IPS DF 19.7 (cell line): ENCODE results near the gene RHOT2.

Experiments used
- DNase-seq: peaks from one replicate; pipeline ENCODE4 v3.0.0-alpha.2; 2013; ENCODE audit warnings: low read depth, low spot score

RHOT2 gene

GRCh38 chr16:632486-633335 is 35.2 kb upstream of the RHOT2 start:
- DNase-seq: no peak

- no peak for DNase-seq
These were observed 34.4 kb upstream of the RHOT2 start for GRCh38 chr16:633336-634050.

- no peak for DNase-seq
These were observed 33.8 kb upstream of the RHOT2 start for GRCh38 chr16:634051-634670.

GRCh38 chr16:634996-635395 is 32.9 kb upstream of the RHOT2 start:
- no peak for DNase-seq

- DNase-seq: no peak
These were observed 32.2 kb upstream of the RHOT2 start for GRCh38 chr16:635573-636205.

GRCh38 chr16:636206-637080 is 31.5 kb upstream of the RHOT2 start, which contains the start of gene METTL26:
METTL26 (minus strand) TSS chr16:636305; CDS start chr16:636290, 15 bp downstream.
- DNase-seq: no peak

- DNase-seq: no peak
These were observed 30.6 kb upstream of the RHOT2 start for GRCh38 chr16:637081-638018.

GRCh38 chr16:638034-638543 is 29.8 kb upstream of the RHOT2 start:
- DNase-seq: no peak

- no peak for DNase-seq
These were observed 29.1 kb upstream of the RHOT2 start for GRCh38 chr16:638836-639235.

- DNase-seq: no peak
These were observed 27.3 kb upstream of the RHOT2 start for GRCh38 chr16:640614-641013.

- no peak for DNase-seq
These were observed 26.4 kb upstream of the RHOT2 start, which contains the start of gene MCRIP2 for GRCh38 chr16:641326-642188. MCRIP2 (plus strand) TSS chr16:641828; CDS start chr16:641992, 164 bp downstream.

- DNase-seq: no peak
These were observed 25.5 kb upstream of the RHOT2 start for GRCh38 chr16:642189-643049.

- DNase-seq: no peak
These were observed 24.9 kb upstream of the RHOT2 start for GRCh38 chr16:643050-643368.

- no peak for DNase-seq
These were observed 23.4 kb upstream of the RHOT2 start for GRCh38 chr16:644556-644955.

- DNase-seq: no peak
These were observed 21.9 kb upstream of the RHOT2 start for GRCh38 chr16:645852-646678.

GRCh38 chr16:646679-647172 is 21.2 kb upstream of the RHOT2 start:
- DNase-seq: no peak
